Activated T-helper 17 cell treated with anti-CD3 and anti-CD28 coated beads, Interleukin-2, amount 50 U/mL, for 72 hours (primary cell): ENCODE measurements around the gene CNOT2. TPM values are rescaled to one million over a fixed set of nuclear protein-coding genes. Genes with fewer than 3 reads are reported as not detected.
"Not testable (repeated sequence)": the region's sequence is repeated elsewhere in the genome, so short reads cannot be mapped to it uniquely, and the experiment has no call there.

Experiments used
- ATAC-seq: fragments of 150-1000 bp; cut with Tn5 transposase; replicated peaks from 2 replicates; pipeline ENCODE4 v1.10.0; 2021; ENCODE audit warnings: mild to moderate bottlenecking, moderate library complexity
- H3K27ac Mint-ChIP-seq: one replicate; pipeline ENCODE4 v1.8.0; 2022; ENCODE audit warnings: mixed read lengths
- H3K27me3 Mint-ChIP-seq: one replicate; pipeline ENCODE4 v1.8.0; 2022; ENCODE audit warnings: mixed read lengths
- H3K36me3 Mint-ChIP-seq: one replicate; pipeline ENCODE4 v1.8.0; 2022; ENCODE audit warnings: low read depth, mild to moderate bottlenecking, mixed read lengths
- H3K4me1 Mint-ChIP-seq: one replicate; pipeline ENCODE4 v1.8.0; 2022; ENCODE audit warnings: mixed read lengths
- H3K4me3 Mint-ChIP-seq: one replicate; pipeline ENCODE4 v1.8.0; 2022; ENCODE audit warnings: mild to moderate bottlenecking, mixed read lengths
- H3K9me3 Mint-ChIP-seq: one replicate; pipeline ENCODE4 v1.8.0; 2022; ENCODE audit warnings: mixed read lengths
- total RNA-seq, 2 donors: library from RNA; stranded (reverse); gene quantifications; one replicate each; pipeline ENCODE4 v1.2.3, GENCODE V29; 2022

The CNOT2 gene
- total RNA-seq, 2 donors from 2014 or later = 66.4 to 71.1 TPM

DNA sequence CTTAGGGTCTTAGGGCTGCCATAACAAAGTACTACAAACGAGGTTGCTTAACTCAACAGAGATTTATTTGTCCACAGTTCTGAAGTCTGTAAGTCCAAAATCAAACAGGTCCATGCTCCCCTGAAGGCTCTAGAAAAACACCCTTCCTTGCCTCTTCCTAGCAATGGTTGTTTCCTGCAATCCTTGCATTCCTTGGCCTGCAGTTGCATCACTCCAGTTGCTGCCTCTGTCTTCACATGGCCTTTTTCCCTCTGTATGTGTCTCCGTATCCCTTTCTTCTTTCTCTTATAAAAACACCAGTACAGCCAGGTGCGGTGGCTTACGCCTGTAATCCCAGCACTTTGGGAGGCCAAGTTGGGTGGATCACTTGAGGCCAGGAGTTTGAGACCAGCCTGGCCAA lies 140.3 kb downstream of the CNOT2 start:
- no peak for ATAC-seq
- no peaks in the 10 kb centered on the region for H3K36me3 Mint-ChIP-seq
- no peaks in the 10 kb centered on the region for H3K27me3 Mint-ChIP-seq
- H3K27ac Mint-ChIP-seq = no peak overlapping the region
- H3K9me3 Mint-ChIP-seq = peaks cover 4% of the 10 kb centered on the region
- H3K4me3 Mint-ChIP-seq = no peak overlapping the region
- peaks cover 10% of the 10 kb centered on the region for H3K4me1 Mint-ChIP-seq

DNA sequence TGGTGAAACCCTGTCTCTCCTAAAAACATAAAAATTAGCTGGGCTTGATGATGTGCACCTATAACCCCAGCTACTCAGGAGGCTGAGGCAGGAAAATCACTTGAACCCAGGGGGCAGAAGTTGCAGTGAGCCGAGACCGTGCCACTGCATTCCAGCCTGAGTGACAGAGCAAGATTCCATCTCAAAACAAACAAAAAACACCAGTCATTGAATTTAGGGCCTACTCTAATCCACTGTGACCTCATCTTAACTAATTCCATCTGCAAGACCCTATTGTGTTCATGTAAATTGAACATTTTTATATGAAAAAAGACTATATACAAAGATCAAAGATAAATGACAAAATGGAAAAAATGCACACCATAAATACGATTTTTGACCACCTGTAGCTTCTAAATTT lies 140.7 kb downstream of the CNOT2 start:
- no peak for ATAC-seq

GRCh38 chr12:70386771-70387170 lies 143.5 kb downstream of the CNOT2 start:
- no peak overlapping the region for H3K27ac Mint-ChIP-seq
- no peaks in the 10 kb centered on the region for H3K36me3 Mint-ChIP-seq
- no peak for ATAC-seq
- H3K4me1 Mint-ChIP-seq = peaks cover 5% of the 10 kb centered on the region
- no peaks in the 10 kb centered on the region for H3K27me3 Mint-ChIP-seq
- H3K4me3 Mint-ChIP-seq = no peak overlapping the region
- no peaks in the 10 kb centered on the region for H3K9me3 Mint-ChIP-seq

More for the DNA sequence above, 140.7 kb downstream of the CNOT2 start:
- H3K4me1 Mint-ChIP-seq = peaks cover 10% of the 10 kb centered on the region
- H3K27me3 Mint-ChIP-seq = no peaks in the 10 kb centered on the region
- no peak overlapping the region for H3K27ac Mint-ChIP-seq
- no peaks in the 10 kb centered on the region for H3K36me3 Mint-ChIP-seq
- H3K9me3 Mint-ChIP-seq = peaks cover 4% of the 10 kb centered on the region
- H3K4me3 Mint-ChIP-seq = no peak overlapping the region

DNA sequence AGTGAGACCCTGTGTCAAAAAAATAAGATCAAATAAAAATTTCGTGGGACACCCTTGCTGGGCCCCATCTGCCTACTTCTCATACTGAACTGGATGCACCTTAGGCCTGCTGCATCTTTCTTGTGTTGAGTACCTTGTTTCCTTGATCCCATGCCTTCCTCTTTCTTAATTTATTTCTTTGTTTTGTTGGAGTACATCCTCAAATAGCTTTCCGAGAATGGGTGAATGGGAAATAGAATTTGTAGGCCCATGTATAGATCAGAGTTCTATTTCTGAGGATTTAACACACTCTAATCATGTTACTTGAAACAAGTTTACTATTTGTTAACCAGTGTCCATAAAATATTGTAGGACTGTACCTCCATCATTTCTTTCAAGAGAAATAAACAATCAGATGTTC lies 146.4 kb downstream of the CNOT2 start:
- Mint-ChIP-seq H3K27me3 (no peaks in the 10 kb centered on the region), H3K9me3 (no peaks in the 10 kb centered on the region), H3K4me3 (no peak overlapping the region), H3K27ac (no peak overlapping the region), H3K36me3 (no peaks in the 10 kb centered on the region), H3K4me1 (peaks cover 5% of the 10 kb centered on the region)
- ATAC-seq = no peak

DNA sequence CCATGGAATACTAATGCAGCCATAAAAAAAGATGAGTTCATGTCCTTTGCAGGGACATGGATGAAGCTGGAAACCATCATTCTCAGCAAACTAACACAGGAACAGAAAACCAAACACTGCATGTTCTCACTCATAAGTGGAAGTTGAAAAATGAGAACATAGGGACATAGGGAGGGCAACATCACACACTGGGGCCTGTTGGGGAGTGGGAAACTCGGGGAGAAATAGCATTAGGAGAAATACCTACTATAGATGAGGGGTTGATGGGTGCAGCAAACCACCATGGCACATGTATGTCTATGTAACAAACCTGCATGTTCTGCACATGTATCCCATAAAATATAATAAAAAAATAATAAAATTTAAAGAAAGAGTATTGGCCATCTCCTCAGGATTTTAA lies 149.4 kb downstream of the CNOT2 start:
- not testable (repeated sequence) for H3K27ac Mint-ChIP-seq, H3K27me3 Mint-ChIP-seq, H3K4me1 Mint-ChIP-seq

DNA sequence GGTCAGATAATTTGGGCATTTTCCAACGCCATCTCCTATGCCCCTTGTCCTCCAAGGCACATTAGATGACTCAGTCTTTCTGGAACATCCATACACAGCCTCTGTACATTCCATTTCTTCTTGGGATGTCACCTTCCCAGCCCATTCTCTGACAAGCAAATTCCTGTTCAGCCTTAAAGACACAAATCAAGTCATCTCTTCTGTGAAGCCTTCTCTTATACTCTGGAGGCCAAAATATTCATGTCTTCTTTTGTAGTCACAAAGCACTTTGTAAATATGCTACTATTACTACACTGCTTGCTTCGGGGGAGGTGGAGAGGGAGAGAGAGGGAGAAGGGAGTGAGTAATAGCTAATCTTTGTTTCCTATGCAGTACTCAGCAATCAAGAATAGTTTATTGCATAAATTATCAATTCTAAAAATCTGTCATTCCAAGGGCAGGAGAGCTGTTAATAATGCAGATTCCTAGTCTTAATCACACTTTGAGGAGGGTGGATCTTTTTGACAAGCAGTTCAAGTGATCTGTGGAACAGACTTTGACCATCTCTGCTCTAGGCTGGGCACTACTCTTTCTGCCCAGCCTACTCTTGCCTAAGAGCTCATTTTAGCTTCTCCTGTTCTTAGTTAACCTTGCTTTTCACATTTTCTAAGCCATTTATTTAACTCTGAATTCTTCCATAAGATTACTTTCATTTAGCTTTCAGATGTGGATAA lies 150.7 kb downstream of the CNOT2 start:
- Mint-ChIP-seq H3K4me3 (no peak overlapping the region), H3K4me1 (no peaks in the 10 kb centered on the region), H3K27ac (no peak overlapping the region), H3K27me3 (no peaks in the 10 kb centered on the region), H3K9me3 (no peaks in the 10 kb centered on the region), H3K36me3 (no peaks in the 10 kb centered on the region)
- ATAC-seq = no peak

More for the DNA sequence above, 149.4 kb downstream of the CNOT2 start:
- H3K4me3 Mint-ChIP-seq, ATAC-seq, H3K36me3 Mint-ChIP-seq, H3K9me3 Mint-ChIP-seq: not testable (repeated sequence)

DNA sequence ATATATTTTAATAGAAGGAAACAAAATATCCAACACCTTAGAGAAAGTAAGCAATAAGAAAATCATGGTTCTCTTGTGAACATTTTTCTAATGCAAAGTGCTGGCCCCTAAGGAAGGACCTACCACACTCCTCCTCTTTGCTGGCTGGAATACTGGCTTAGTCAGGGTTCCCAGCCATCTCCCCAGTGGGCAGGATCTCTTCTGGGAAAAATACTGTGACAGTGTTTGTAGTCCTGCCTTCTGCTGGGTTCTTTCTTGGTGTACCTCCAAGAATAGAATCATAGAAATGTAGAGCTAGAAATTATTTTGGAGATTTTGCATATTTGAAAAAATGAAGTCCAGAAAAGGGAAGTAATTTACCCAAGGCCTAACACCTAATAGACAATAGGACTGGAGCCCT lies 154.8 kb downstream of the CNOT2 start:
- ATAC-seq = no peak
- no peak overlapping the region for H3K4me3 Mint-ChIP-seq
- H3K9me3 Mint-ChIP-seq = no peaks in the 10 kb centered on the region
- H3K36me3 Mint-ChIP-seq = peaks cover 13% of the 10 kb centered on the region
- H3K27me3 Mint-ChIP-seq = no peaks in the 10 kb centered on the region
- H3K4me1 Mint-ChIP-seq = no peaks in the 10 kb centered on the region
- H3K27ac Mint-ChIP-seq = no peak overlapping the region

- ATAC-seq = no peak
- no peaks in the 10 kb centered on the region for H3K9me3 Mint-ChIP-seq
- H3K27ac Mint-ChIP-seq = no peak overlapping the region
- H3K4me3 Mint-ChIP-seq = no peak overlapping the region
- H3K4me1 Mint-ChIP-seq = no peaks in the 10 kb centered on the region
- H3K36me3 Mint-ChIP-seq = peaks cover 13% of the 10 kb centered on the region
- no peaks in the 10 kb centered on the region for H3K27me3 Mint-ChIP-seq
Observed at GRCh38 chr12:70398862-70399261, 155.6 kb downstream of the CNOT2 start.

- H3K27me3 Mint-ChIP-seq = no peaks in the 10 kb centered on the region
- H3K9me3 Mint-ChIP-seq = no peaks in the 10 kb centered on the region
- no peaks in the 10 kb centered on the region for H3K4me1 Mint-ChIP-seq
- no peak for ATAC-seq
- H3K36me3 Mint-ChIP-seq = peaks cover 13% of the 10 kb centered on the region
- no peak overlapping the region for H3K4me3 Mint-ChIP-seq
- H3K27ac Mint-ChIP-seq = no peak overlapping the region
Observed at GRCh38 chr12:70399311-70399710, 156.1 kb downstream of the CNOT2 start.

GRCh38 chr12:70400124-70400523 lies 156.9 kb downstream of the CNOT2 start:
- Mint-ChIP-seq H3K27ac (no peak overlapping the region), H3K9me3 (no peaks in the 10 kb centered on the region), H3K4me3 (no peak overlapping the region), H3K4me1 (no peaks in the 10 kb centered on the region), H3K36me3 (peaks cover 13% of the 10 kb centered on the region), H3K27me3 (no peaks in the 10 kb centered on the region)
- no peak for ATAC-seq

DNA sequence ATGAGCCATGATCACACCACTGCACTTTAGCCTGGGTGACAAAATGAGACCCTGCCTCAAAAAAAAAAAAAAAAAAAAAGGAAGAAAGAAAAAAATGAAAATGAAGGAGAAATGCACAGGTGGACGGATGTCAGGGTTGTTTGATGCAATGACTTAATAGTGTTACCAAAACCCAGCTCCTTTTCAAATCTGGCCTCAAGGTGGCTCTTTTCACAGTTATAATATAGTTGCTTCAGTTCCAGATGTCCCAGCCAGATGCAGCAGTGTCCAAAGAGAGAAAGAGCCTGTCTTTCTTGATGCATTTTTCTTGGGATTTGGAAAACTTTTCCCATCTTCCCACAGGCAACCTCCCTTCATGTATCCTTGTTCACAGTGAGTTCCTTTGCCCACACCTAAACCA lies 159.4 kb downstream of the CNOT2 start:
- Mint-ChIP-seq H3K27ac (no peak overlapping the region), H3K4me1 (no peaks in the 10 kb centered on the region), H3K9me3 (no peaks in the 10 kb centered on the region), H3K36me3 (peaks cover 13% of the 10 kb centered on the region), H3K27me3 (no peaks in the 10 kb centered on the region), H3K4me3 (no peak overlapping the region)
- no peak for ATAC-seq

DNA sequence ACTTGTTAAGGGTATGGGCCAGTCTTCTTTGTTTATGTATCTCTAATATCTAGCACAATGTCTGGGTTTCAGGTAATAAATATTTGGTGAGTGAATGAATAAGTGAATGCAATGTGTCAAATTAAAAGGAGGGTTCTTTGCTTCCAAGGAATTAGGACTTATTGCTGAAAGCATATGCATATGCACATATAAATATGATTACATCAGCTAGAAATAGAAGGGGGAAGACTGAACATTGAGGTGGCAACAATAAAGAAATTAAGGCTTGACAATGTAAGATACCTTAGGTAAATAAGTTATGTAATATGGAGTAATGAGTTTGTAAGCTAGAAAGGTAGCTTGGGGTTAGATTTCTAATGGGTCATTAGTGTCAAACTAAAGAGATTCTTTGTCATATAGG lies 160.6 kb downstream of the CNOT2 start:
- H3K4me1 Mint-ChIP-seq = no peaks in the 10 kb centered on the region
- no peak for ATAC-seq
- H3K36me3 Mint-ChIP-seq = peaks cover 13% of the 10 kb centered on the region
- no peaks in the 10 kb centered on the region for H3K27me3 Mint-ChIP-seq
- H3K4me3 Mint-ChIP-seq = no peak overlapping the region
- no peak overlapping the region for H3K27ac Mint-ChIP-seq
- no peaks in the 10 kb centered on the region for H3K9me3 Mint-ChIP-seq

Other genes starting within 250 kb of the CNOT2 start
- 1 to 10 TPM; 1.2 to 1.3 TPM for gene KCNMB4, start 122.9 kb downstream of the CNOT2 start, total RNA-seq